GM23338 (cell line): ENCODE data around the gene PRLHR. TPM values are rescaled to one million over a fixed set of nuclear protein-coding genes. Genes with fewer than 3 reads are reported as not detected.

Source experiments
- ATAC-seq: fragments of 200-7000 bp; cut with Tn5 transposase; 3 replicates; pipeline ENCODE4 v1.9.1; 2020
- DNase-seq: peaks from one replicate; pipeline ENCODE4 v3.0.0-alpha.2; 2015; ENCODE audit warnings: low spot score
- H2AFZ ChIP-seq: fragments of 200-600 bp; sonication (generic); 2 replicates; pipeline ENCODE4 v1.8.0; 2016; ENCODE audit warnings: antibody characterized with exemption, mild to moderate bottlenecking, moderate library complexity
- H3F3A ChIP-seq: fragments of 200-600 bp; sonication (generic); replicated peaks from 2 replicates; pipeline ENCODE4 v1.8.0; 2017; ENCODE audit warnings: antibody characterized with exemption, mixed run types, low read depth
- H3K27ac ChIP-seq: fragments of 200-600 bp; sonication (generic); 2 replicates; pipeline ENCODE4 v1.6.1; 2016; ENCODE audit warnings: low read depth
- H3K27me3 ChIP-seq: fragments of 200-600 bp; sonication (generic); 2 replicates; pipeline ENCODE4 v1.8.0; 2016; ENCODE audit warnings: mild to moderate bottlenecking, mixed run types, moderate library complexity; ENCODE audit not compliant: insufficient read depth
- H3K36me3 ChIP-seq: fragments of 200-600 bp; sonication (generic); 2 replicates; pipeline ENCODE4 v1.8.0; 2016; ENCODE audit warnings: mild to moderate bottlenecking; ENCODE audit not compliant: insufficient read depth
- H3K4me1 ChIP-seq: fragments of 200-600 bp; sonication (generic); 2 replicates; pipeline ENCODE4 v1.8.0; 2016; ENCODE audit warnings: mild to moderate bottlenecking, moderate library complexity; ENCODE audit not compliant: insufficient read depth
- H3K4me2 ChIP-seq: fragments of 200-600 bp; sonication (generic); 2 replicates; pipeline ENCODE4 v1.7.1; 2017; ENCODE audit warnings: mixed run types
- H3K4me3 ChIP-seq: fragments of 200-600 bp; sonication (generic); 2 replicates; pipeline ENCODE4 v1.6.1; 2016; ENCODE audit warnings: mixed run types
- H3K79me2 ChIP-seq: fragments of 200-600 bp; sonication (generic); replicated peaks from 2 replicates; pipeline ENCODE4 v1.8.0; 2017; ENCODE audit warnings: mild to moderate bottlenecking; ENCODE audit not compliant: insufficient read depth
- H3K9me2 ChIP-seq: fragments of 200-600 bp; sonication (generic); 2 replicates; pipeline ENCODE4 v1.8.0; 2017; ENCODE audit not compliant: insufficient read depth
- H4K20me1 ChIP-seq: fragments of 200-600 bp; sonication (generic); replicated peaks from 2 replicates; pipeline ENCODE4 v1.8.0; 2017; ENCODE audit warnings: mild to moderate bottlenecking; ENCODE audit not compliant: insufficient read depth
- H3K27ac Mint-ChIP-seq: 2 replicates; pipeline ENCODE4 v1.8.0; 2020; ENCODE audit warnings: inconsistent platforms, mild to moderate bottlenecking, moderate library complexity, mixed read lengths
- H3K27me3 Mint-ChIP-seq: 3 replicates; pipeline ENCODE4 v1.8.0; 2022; ENCODE audit warnings: low read depth, mild to moderate bottlenecking, moderate library complexity, mixed read lengths, inconsistent platforms; ENCODE audit not compliant: insufficient read depth, poor library complexity
- H3K36me3 Mint-ChIP-seq: 3 replicates; pipeline ENCODE4 v1.8.0; 2021; ENCODE audit warnings: low read depth, mild to moderate bottlenecking, inconsistent platforms, moderate library complexity, mixed read lengths
- H3K4me1 Mint-ChIP-seq: 3 replicates; pipeline ENCODE4 v1.8.0; 2020; ENCODE audit warnings: mild to moderate bottlenecking, inconsistent platforms, mixed read lengths
- H3K4me3 Mint-ChIP-seq: 3 replicates; pipeline ENCODE4 v1.8.0; 2021; ENCODE audit warnings: moderate library complexity, mild to moderate bottlenecking, inconsistent platforms, mixed read lengths
- H3K9me3 Mint-ChIP-seq: 3 replicates; pipeline ENCODE4 v1.8.0; 2020; ENCODE audit warnings: moderate library complexity, mild to moderate bottlenecking, inconsistent platforms, mixed read lengths
- JUNB ChIP-seq: IDR thresholded peaks from one replicate; pipeline ENCODE4 v1.6.1; 2016; ENCODE audit warnings: antibody characterized with exemption; ENCODE audit not compliant: unreplicated experiment
- NANOG ChIP-seq: IDR thresholded peaks from 2 replicates; pipeline ENCODE4 v1.6.1; 2016; ENCODE audit warnings: antibody characterized with exemption, borderline replicate concordance
- POLR2AphosphoS5 ChIP-seq: IDR thresholded peaks from 2 replicates; pipeline ENCODE4 v1.6.1; 2016; ENCODE audit warnings: antibody characterized with exemption, low read depth
- STAT1 ChIP-seq: IDR thresholded peaks from one replicate; pipeline ENCODE4 v1.6.1; 2016; ENCODE audit warnings: antibody characterized with exemption; ENCODE audit not compliant: unreplicated experiment
- ZNF331 ChIP-seq: fragments of 250-450 bp; sonication (Bioruptor Pico); IDR thresholded peaks from 2 replicates; pipeline ENCODE4 v1.5.0; 2020; ENCODE audit warnings: low read depth, mild to moderate bottlenecking, moderate library complexity
- polyA plus RNA-seq: library from polyadenylated mRNA; unstranded; fragments of >200 nt; fragmentation: Nextera tagmentation; extraction: Ambion mirVana; gene quantifications from 2 replicates; pipeline ENCODE4 v1.2.1, GENCODE V29; 2016
- total RNA-seq: library from RNA; depleted of rRNA; stranded (reverse); fragments of >200 nt; shearing (Covaris generic); gene quantifications from 2 replicates; pipeline ENCODE4 v1.2.3, GENCODE V29; 2014
- TF ChIP-seq, protein P1 (sequence below), 2 experiments: fragments of 200-600 bp in 1 of 2; sonication (generic) in 1 of 2; conservative IDR thresholded peaks; 2 replicates each; pipeline versions ENCODE4 v1.5.1 to v1.6.1; 2016 to 2017; ENCODE audit warnings: antibody characterized with exemption in 2 of 2, low read depth in 2 of 2, mild to moderate bottlenecking in 2 of 2, moderate library complexity in 1 of 2

The PRLHR gene
- total and polyA plus RNA-seq, 2 experiments from 2014 or later: 0.24 TPM; not detected in 1

- 0 out of 2 replicates have a peak, but pooled peaks cover 5% of the 10 kb centered on the region for H3K4me1 ChIP-seq
- Mint-ChIP-seq H3K4me3 (no peak overlapping the region), H3K36me3 (no peaks in the 10 kb centered on the region), H3K9me3 (no peaks in the 10 kb centered on the region), H3K27ac (no peak overlapping the region), H3K4me1 (peaks cover 6% of the 10 kb centered on the region; the same call in 1 of the 3 replicates), H3K27me3 (peaks cover 13% of the 10 kb centered on the region)
- no peak for TF ChIP-seq POLR2AphosphoS5
- no peak for TF ChIP-seq STAT1
- TF ChIP-seq ZNF331: no peak
- TF ChIP-seq, protein P1, sequence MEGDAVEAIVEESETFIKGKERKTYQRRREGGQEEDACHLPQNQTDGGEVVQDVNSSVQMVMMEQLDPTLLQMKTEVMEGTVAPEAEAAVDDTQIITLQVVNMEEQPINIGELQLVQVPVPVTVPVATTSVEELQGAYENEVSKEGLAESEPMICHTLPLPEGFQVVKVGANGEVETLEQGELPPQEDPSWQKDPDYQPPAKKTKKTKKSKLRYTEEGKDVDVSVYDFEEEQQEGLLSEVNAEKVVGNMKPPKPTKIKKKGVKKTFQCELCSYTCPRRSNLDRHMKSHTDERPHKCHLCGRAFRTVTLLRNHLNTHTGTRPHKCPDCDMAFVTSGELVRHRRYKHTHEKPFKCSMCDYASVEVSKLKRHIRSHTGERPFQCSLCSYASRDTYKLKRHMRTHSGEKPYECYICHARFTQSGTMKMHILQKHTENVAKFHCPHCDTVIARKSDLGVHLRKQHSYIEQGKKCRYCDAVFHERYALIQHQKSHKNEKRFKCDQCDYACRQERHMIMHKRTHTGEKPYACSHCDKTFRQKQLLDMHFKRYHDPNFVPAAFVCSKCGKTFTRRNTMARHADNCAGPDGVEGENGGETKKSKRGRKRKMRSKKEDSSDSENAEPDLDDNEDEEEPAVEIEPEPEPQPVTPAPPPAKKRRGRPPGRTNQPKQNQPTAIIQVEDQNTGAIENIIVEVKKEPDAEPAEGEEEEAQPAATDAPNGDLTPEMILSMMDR (conservative IDR thresholded peaks at IDR 0.05; ENCODE audit: low read depth in 2 of 2): no peak
- no peak for TF ChIP-seq JUNB
- no peak for TF ChIP-seq NANOG
- ATAC-seq: no peak
- no peaks in the 10 kb centered on the region for H3K9me2 ChIP-seq
- no peaks in the 10 kb centered on the region for H3K27me3 ChIP-seq
- H3K27ac ChIP-seq: no peak overlapping the region
- H3K79me2 ChIP-seq: no peaks in the 10 kb centered on the region
- DNase-seq: no peak
- no peak overlapping the region for H3K4me3 ChIP-seq
- H4K20me1 ChIP-seq: no peaks in the 10 kb centered on the region
- H3K4me2 ChIP-seq: no peak overlapping the region
- no peaks in the 10 kb centered on the region for H3K36me3 ChIP-seq
- H2AFZ ChIP-seq: peak overlapping the region; percentile 96; the same call in 1 of the 2 replicates
- H3F3A ChIP-seq: no peaks in the 10 kb centered on the region
Observed at GRCh38 chr10:118569241-118569881, 26.1 kb downstream of the PRLHR start.

- no peak overlapping the region for H3K4me3 Mint-ChIP-seq
- Histone ChIP-seq H3K9me2 (no peaks in the 10 kb centered on the region), H3K4me1 (0 out of 2 replicates have a peak, but pooled peaks cover 5% of the 10 kb centered on the region), H3K36me3 (no peaks in the 10 kb centered on the region), H2AFZ (peak overlapping the region; percentile 96), H3K4me2 (no peak overlapping the region), H4K20me1 (no peaks in the 10 kb centered on the region), H3K4me3 (no peak overlapping the region), H3F3A (no peaks in the 10 kb centered on the region), H3K27me3 (no peaks in the 10 kb centered on the region), H3K79me2 (no peaks in the 10 kb centered on the region), H3K27ac (no peak overlapping the region)
- no peaks in the 10 kb centered on the region for H3K36me3 Mint-ChIP-seq
- peaks cover 13% of the 10 kb centered on the region for H3K27me3 Mint-ChIP-seq
- H3K9me3 Mint-ChIP-seq: peaks cover 2% of the 10 kb centered on the region; the same call in 1 of the 3 replicates
- H3K27ac Mint-ChIP-seq: no peak overlapping the region
- ATAC-seq (peak; percentile 59), DNase-seq (peak; percentile 81)
- no peak for TF ChIP-seq ZNF331
- TF ChIP-seq, protein P1 (conservative IDR thresholded peaks at IDR 0.05; ENCODE audit: low read depth in 2 of 2): peak; percentile 74 to 79
- peaks cover 6% of the 10 kb centered on the region; the same call in 1 of the 3 replicates for H3K4me1 Mint-ChIP-seq
Observed at GRCh38 chr10:118568327-118568848, 27.1 kb downstream of the PRLHR start.
